ENCODE data around the gene ADAMTS6.

The ADAMTS6 gene

GRCh38 chr5:65481635-65482295 lies at the start of gene ADAMTS6:
Gene ADAMTS6, minus strand, starts transcription at chr5:65481920. Its CDS starts 8,247 bp downstream, at chr5:65473673.
- TF ChIP-seq CTCF (conservative IDR thresholded peaks at IDR 0.05; ENCODE audit: low read depth, low read length) = no peak
- peak; percentile 99 for DNase-seq (ENCODE audit: low read depth)
- peak within 1 kb of the TSS; percentile 64 for H3K4me3 ChIP-seq (ENCODE audit: low read depth, low read length)

GRCh38 chr5:65530904-65531303 lies 49.2 kb upstream of the ADAMTS6 start:
- TF ChIP-seq CTCF (conservative IDR thresholded peaks at IDR 0.05; ENCODE audit: low read depth, low read length) = no peak
- no peak overlapping the region for H3K4me3 ChIP-seq (ENCODE audit: low read depth, low read length)
- DNase-seq (ENCODE audit: low read depth) = no peak

GRCh38 chr5:65525726-65526125 lies 44.0 kb upstream of the ADAMTS6 start:
- no peak overlapping the region for H3K4me3 ChIP-seq (ENCODE audit: low read depth, low read length)
- no peak for TF ChIP-seq CTCF (conservative IDR thresholded peaks at IDR 0.05; ENCODE audit: low read depth, low read length)
- no peak for DNase-seq (ENCODE audit: low read depth)

- no peak for DNase-seq (ENCODE audit: low read depth)
- no peak overlapping the region for H3K4me3 ChIP-seq (ENCODE audit: low read depth, low read length)
- no peak for TF ChIP-seq CTCF (conservative IDR thresholded peaks at IDR 0.05; ENCODE audit: low read depth, low read length)
Measured at GRCh38 chr5:65512170-65512937, 30.6 kb upstream of the ADAMTS6 start.

- no peak for TF ChIP-seq CTCF (conservative IDR thresholded peaks at IDR 0.05; ENCODE audit: low read depth, low read length)
- no peak for DNase-seq (ENCODE audit: low read depth)
- no peak overlapping the region for H3K4me3 ChIP-seq (ENCODE audit: low read depth, low read length)
Measured at GRCh38 chr5:65508978-65509377, 27.3 kb upstream of the ADAMTS6 start.

- DNase-seq (ENCODE audit: low read depth) = peak; percentile 50
- TF ChIP-seq CTCF (conservative IDR thresholded peaks at IDR 0.05; ENCODE audit: low read depth, low read length) = no peak
- no peak overlapping the region for H3K4me3 ChIP-seq (ENCODE audit: low read depth, low read length)
Measured at GRCh38 chr5:65506961-65507360, 25.2 kb upstream of the ADAMTS6 start.

Measured in choroid plexus epithelial cell (primary cell).